Activated gamma-delta T cell treated with anti-CD3 and anti-CD28 coated beads, Interleukin-2, amount 50 U/mL, for 16 hours (primary cell): ENCODE measurements around the gene PDILT.

Experiments used
- DNase-seq: peaks from one replicate; pipeline ENCODE4 v3.0.0-alpha.2; 2020; ENCODE audit warnings: low read depth

The PDILT gene

DNA sequence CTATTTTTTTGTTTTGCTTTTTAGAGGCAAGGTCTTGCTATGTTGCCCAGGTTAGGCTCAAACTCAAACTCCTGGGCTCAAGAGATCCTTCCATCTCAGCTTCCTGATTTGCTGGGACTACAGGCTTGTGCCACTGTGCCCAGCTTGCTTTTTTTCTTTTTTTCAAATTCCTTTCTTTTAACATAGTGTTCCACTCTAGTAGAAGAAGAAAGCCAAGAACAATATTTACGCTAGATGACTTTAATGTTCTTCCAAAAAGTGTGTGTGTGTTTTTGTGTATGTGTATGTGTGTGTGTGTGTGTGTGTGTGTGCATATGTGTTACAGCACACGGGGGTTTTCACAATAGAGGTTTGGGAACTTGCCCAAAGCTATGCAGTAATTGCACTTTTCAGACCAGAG lies 41.3 kb downstream of the PDILT start:
- no peak for DNase-seq

DNA sequence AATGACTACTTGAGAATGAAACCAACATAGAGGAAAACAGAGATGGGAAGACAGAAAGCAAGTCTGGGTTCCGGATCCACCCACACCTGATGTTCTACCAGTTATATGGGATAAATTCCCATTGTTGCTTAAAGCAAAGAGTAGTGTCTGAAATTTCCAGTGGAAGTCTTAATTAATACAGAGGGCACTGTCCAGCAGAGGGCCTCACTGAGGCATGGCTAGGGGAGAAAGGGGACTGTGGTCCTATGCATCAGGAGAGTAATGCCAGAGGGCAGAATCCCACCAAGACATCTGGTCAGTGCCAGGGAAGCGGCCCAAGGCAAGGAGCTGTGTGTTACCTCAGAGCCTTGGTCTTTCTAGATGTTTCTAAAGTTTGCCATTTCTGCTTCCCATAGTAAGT lies 44.5 kb downstream of the PDILT start:
- DNase-seq: no peak

- no peak for DNase-seq
Measured at GRCh38 chr16:20355114-20355782, 49.3 kb downstream of the PDILT start.

- no peak for DNase-seq
Measured at GRCh38 chr16:20353379-20353778, 51.2 kb downstream of the PDILT start.

DNA sequence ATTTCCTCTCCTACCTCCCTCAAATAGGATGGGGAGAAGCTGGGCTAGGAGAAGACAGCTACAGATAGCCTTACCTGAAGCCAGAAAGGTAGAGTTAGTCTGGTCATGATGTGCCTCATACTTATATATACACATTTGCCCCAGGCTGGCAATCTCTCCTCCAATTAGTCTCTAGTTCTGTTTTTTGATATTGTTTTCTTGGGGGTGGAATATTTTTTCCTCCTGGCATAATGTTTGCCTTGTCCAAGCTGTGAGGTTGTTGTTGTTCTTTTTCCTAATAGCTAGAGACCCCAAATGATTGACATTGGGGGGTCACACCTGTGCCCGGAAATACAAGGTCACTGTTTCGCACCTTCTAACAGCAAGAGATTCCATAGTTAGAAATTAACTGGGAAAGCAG lies 51.9 kb downstream of the PDILT start, which contains the start of gene UMOD:
Gene UMOD (minus strand): TSS at position 101 of the 400 bp plus-strand sequence. CDS start 1,978 bp downstream, outside the sequence.
- DNase-seq: no peak

GRCh38 chr16:20349615-20350014 lies 54.9 kb downstream of the PDILT start:
- no peak for DNase-seq

- DNase-seq: no peak
Measured at GRCh38 chr16:20348365-20349185, 56.0 kb downstream of the PDILT start.

DNA sequence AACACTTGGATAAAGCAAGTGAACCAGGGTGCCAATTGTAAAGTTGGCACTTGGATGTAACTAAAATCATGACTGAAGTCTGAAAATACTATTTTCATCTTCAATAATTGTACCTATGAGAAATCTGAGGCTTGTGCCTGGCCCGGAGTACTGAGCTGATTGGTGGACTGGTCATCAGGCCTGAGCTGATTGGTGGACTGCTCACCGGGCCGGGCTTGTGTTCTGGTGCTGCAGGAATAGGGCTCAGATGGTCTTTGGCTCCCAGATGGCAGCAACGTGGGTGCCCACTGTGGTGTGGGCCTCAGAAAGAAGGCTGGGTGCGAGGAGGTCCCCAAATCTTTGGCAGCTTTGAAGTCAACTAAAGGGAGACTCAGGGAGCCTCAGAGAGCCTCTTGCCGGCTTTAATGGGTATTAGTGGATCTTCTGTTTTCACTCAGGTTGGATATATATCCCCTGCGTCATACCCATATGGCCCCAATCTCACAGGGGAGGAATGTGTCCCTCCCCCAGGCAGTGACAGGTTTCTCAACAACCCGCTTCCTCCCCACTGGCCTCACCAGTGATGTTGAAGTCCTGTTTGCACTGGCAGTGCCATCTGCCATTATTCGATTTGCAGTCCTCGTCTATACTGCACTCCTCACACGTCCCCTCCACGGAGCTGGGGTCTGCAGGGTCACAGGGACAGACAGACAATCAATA lies 56.7 kb downstream of the PDILT start:
- no peak for DNase-seq

GRCh38 chr16:20344611-20345010 lies 59.9 kb downstream of the PDILT start:
- DNase-seq: no peak

DNA sequence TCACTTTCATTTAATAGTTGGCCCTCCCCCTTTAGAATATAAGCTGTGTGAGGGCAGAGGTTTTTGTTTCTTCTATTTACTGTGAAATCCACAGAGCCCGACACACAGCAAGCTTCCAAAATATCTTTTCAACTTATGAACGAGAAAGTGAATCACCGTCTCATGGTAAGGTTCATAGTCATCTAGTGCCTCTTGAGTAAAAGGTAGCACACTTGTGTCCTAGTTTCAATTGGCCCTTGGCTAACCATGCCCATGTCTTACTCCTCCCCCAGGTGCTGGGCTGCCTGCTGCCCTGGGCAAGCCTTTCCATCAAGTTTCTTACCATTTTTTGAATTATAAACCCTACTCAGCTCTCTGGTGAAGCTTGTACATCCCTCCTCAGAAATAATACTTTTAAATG lies 64.8 kb downstream of the PDILT start:
- DNase-seq: no peak

- no peak for DNase-seq
Measured at GRCh38 chr16:20336955-20337354, 67.6 kb downstream of the PDILT start.

GRCh38 chr16:20334396-20334795 lies 70.1 kb downstream of the PDILT start:
- no peak for DNase-seq

DNA sequence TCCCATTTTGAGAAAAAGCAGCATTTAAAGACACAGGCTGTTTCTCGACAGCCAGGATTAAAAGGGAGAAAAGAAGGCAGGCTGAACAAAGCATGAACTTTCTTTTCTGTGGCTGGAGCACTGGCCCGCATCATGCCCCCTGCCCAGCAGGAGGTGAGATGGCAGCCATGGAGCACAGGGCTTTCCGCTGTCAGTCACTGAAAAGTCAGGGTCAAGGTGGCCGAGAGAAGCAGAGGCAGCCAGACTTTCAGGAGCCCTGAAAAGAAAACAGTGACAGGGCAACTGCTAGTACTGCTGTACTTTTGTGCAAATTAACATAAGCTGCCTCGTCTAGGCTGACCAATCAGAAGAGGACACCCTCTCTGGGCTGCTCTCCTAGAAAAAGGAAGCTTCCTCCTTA lies 71.4 kb downstream of the PDILT start:
- no peak for DNase-seq

DNA sequence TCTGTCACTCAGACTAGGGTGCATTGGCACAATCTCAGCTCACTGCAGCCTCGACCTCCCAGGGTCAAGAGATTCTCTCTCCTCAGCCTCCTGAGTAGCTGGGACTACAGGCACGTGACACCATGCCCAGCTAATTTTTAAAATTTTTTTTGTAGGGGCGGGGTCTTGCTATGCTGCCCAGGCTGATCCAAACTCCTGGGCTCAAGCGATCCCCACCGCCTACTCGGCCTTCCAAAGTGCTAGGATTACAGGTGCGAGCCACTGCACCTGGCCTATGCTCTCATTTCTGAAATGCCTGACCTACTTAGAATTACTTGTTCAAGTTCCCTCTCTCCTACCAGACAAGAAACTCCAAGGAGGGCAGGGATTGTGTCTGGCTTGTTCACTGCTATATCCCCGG lies 72.1 kb downstream of the PDILT start:
- no peak for DNase-seq

DNA sequence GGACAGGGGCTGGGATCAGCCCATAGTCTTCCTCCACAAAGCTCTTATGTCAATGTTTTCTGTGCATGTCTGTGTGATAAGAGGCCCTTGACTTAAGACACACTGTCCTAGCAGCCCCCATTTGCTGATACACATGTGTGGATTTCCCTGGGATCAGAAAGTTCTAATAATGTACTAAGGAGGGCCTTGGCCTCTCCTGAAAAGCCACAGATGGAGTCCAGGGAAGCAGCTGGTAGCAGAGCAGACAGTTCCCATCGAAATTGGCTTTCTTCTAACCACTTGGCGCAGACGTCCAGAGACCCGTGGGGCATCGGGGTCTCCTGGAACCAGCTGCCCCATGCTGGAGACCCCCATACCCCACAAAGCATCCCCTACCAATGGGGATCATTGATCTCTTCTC lies 72.9 kb downstream of the PDILT start:
- no peak for DNase-seq

DNA sequence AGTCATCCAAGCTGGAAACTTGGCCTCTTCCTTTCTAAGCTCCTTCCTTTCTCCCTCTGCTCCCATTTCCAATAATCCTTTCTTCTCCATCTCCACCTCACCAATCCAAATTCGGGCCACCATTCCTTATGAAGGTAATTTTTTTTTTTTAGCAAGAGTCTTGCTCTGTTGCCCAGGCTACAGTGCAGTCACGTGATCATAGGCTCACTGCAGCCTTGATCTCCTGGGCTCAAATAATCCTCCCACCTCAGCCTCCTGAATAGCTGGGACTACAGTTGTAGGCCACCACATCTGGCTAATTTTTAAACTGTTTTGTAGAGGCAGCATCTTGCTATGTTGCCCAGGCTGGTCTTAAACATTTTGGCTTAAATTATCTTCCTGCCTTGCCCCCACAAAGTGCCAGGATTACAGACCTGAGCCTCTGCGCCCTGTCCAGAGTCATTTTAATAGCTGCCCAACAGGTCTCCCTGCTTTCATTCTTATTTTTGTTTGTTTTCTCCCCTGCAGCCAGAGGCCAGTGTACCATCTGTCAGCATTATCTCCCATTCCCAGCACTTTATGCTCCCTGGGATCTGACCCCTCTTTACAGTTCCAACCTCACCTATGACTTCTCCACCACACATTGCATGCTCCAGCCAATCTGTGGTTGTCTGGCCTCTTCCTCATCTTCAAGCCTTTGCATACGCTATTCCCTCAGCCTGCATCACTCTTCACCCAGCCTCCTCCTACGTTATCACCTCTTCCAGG lies 75.0 kb downstream of the PDILT start:
- DNase-seq: no peak

- no peak for DNase-seq
Measured at GRCh38 chr16:20327444-20328041, 77.0 kb downstream of the PDILT start, which contains the start of gene GP2. TSS of gene GP2 (minus strand) at chr16:20327513. CDS start at chr16:20326431, 1,082 bp downstream.

GRCh38 chr16:20326321-20326720 lies 78.2 kb downstream of the PDILT start:
- no peak for DNase-seq

DNA sequence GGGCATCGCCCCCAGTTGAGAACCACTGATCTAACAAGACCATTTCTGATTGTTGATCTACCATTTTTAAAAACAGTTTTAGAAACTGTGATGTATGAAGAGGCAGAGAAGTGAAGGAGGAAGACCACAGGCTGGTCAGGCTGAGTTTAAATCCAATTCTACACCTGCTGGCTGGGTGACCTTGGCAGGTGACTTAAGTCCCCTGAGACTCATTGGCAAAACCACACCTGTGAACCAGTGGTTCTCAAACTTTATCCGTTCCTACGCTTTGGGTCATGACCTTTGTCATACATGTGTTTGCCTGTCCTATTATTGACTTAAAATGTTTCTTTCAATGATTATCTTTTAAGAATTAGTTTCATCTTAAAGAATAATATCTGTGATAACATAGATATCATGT lies 79.5 kb downstream of the PDILT start:
- DNase-seq: no peak

- no peak for DNase-seq
Measured at GRCh38 chr16:20323591-20324117, 80.9 kb downstream of the PDILT start.

DNA sequence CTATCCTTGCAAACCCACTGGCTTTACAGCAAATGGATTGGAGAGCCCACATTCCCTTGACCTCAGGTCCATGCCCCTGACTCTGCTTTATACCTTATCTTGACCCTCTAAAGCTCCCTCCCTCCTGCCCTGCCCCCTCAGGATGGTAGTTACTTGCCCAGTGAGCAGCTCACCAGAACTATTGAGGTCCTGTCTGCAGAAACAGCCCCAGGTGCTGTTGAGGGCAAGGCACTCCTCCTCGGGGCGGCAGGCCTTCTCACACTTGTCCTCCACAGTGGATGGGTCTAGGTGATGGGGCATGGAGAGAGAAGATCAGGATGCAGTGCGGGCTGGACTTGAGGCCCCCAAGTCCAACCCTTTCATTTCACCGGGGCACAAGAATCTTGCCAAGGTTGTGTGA lies 81.8 kb downstream of the PDILT start:
- no peak for DNase-seq
